ENCODE results near the gene FLNC.

Gene FLNC

DNA sequence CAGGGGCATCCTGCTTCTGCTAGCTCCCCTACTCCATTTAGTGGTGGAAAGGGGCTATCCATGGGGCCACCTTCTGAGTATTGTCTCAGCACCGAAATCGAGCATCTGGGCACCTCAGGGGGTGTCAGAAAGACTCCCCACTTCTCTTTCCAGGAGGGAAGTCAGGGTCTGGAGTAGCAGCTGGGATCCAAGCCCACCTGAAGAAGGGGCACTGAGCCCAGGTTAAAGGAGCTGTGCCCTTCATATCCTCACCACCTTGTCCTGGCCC lies 2.6 kb downstream of the FLNC start:
- DNase-seq (ENCODE audit: low spot score), result no peak

DNA sequence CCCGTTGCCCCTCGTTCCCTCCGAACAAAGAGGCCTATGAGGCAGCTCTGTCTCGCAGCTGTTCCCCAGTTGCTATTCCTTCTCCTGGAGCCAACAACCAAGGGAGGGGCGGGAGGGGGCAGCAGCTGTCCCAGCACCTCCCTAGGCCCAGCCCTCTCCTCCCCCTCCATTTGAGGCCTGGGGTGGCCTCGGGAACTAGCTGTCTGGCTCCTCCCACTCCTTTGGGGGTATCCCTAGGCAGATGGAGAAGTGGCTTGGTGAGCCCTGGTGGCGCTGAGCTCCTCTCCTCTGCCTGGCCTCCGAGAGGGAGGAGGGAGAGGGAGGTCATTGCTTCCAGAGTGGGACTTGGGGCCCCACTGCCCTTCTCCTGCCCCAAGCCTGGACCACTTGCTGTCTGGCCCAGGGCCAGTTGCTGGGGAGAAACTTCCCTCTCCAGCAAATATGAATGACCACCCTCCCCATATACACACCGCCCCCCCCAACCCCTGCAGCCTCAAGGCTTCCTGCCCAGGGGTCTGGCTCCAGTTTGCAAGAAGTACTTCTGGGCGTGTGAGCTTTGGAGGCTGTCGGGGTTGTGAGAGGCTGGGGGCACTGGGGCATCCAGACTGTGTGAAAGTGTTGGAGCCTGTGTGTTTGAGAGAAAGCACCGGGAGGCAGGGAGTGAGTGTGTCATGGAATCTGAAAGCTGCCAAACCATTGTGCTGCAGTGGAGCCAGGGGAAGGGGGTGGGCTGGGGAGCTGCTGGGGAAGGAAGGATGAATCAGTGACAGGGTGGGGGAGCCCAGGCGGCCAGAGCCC lies 3.1 kb downstream of the FLNC start:
- DNase-seq (ENCODE audit: low spot score), result peak; percentile 46

DNA sequence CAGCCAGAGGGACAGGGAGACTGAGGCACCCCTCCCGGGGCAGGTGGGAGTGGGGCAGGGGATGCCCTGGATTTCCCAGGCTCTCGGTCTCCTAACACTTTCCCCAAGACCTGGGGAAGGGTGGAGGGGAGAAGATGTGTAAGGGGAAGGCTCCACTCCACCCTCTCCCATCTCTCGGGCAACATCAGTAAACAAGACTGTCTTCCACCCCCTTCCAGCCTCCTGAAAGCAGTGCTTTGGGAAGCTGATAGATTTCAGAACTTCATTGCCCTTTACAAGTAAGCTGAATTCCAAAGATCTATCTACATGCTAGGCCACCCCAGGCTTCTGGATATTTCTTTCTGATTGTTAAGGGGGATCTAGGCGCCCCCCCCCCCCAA lies 3.7 kb downstream of the FLNC start:
- no peak for DNase-seq (ENCODE audit: low spot score)

DNA sequence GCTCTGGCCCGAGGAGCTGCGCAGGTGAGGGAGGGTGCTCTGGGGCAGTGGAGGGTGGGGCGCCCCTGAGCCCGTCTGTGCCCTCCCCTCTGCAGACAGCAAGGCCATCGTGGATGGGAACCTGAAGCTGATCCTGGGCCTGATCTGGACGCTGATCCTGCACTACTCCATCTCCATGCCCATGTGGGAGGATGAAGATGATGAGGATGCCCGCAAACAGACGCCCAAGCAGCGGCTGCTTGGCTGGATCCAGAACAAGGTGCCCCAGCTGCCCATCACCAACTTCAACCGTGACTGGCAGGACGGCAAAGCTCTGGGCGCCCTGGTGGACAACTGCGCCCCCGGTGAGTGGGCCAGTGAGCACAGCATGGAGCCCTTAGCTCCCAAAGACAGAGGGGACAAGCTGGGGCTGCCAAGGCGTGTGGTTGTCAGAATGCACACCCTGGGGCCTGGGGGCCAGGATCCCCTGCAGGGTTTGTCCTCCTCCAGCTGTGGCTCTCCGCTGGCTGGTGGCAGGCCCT lies 5.1 kb downstream of the FLNC start:
- DNase-seq (ENCODE audit: low spot score), result no peak

DNA sequence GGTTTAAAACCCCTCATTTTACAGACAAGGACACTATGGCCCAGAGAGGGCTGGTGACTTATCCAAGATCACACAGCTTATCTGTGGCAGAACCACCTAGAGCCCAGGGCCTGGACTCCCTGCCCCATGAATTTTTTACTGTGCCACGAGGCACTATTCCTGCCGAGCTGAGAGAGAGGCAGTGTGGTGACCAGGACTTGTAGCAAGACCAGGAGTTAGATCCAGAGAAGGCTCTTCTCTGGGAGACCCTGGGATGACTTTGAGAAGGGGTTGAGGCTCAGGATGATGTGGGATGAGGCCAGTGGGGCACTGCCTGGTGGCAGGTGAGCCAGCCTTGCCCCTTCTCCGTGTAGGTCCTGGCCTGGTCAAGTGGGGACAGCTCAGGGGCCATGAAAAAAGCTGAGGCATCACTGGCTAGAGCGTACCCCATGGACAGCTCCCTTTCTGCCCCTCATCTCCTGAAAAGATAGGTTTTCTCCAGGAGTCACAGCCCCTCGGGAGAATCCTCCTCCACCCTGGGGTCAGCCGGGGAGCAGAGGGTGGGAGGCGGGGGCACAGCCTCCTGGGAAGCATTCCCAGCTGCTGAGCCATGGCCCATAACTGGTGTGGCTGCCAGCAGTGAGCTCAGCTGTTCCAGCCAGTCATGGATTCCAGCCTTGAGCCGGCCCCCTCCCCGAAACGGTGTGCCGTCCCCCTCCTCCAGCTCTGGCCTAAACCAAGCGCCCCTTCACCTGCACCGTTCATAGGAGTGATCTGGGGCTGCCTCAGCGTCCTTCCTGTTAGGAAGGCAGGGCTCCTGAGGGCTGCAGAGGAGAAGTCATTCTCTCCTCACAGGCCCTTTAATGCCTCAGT lies 5.8 kb downstream of the FLNC start:
- DNase-seq (ENCODE audit: low spot score), result no peak

DNA sequence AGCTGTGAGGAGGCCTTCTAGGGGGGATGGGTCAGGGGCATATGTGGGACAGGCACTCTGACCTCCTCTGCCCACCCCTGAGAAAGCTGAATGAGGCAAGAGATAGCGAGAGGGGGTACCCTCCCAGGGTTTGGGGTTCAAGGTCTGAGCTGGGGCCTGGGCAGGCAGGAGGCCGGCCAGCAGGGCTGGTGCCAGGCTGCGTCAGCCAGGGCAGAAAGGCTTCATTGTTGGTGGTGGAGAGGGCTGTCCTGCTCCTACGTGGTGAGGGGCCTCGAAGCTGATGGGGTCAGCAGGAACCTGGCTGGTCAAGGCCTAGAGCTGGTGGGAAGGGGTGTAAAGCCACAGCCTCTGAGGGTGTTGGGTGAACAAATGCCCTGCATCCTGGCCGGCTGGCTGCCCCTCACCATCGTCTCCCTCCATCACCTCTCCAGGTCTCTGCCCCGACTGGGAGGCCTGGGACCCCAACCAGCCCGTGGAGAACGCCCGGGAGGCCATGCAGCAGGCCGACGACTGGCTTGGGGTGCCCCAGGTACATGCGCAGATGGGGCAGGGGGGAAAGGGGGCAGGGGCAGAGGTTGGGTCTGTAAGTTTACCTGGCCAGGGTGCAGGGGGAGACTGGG lies 6.6 kb downstream of the FLNC start:
- no peak for DNase-seq (ENCODE audit: low spot score)

DNA sequence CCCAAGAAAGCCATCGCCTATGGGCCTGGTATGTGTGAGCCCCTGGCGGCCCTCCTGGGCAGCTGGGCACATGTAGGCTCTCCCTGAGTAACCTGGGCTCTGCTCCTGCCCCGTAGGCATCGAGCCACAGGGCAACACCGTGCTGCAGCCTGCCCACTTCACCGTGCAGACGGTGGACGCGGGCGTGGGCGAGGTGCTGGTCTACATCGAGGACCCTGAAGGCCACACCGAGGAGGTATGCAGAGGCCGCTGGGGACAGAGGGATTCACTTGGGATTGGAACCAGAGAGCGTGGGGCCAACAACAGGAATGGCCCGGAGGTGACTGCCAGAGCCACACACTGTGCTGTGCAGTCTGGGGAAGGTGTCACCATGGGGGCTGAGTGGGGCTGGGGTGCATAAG lies 7.3 kb downstream of the FLNC start:
- no peak for DNase-seq (ENCODE audit: low spot score)

DNA sequence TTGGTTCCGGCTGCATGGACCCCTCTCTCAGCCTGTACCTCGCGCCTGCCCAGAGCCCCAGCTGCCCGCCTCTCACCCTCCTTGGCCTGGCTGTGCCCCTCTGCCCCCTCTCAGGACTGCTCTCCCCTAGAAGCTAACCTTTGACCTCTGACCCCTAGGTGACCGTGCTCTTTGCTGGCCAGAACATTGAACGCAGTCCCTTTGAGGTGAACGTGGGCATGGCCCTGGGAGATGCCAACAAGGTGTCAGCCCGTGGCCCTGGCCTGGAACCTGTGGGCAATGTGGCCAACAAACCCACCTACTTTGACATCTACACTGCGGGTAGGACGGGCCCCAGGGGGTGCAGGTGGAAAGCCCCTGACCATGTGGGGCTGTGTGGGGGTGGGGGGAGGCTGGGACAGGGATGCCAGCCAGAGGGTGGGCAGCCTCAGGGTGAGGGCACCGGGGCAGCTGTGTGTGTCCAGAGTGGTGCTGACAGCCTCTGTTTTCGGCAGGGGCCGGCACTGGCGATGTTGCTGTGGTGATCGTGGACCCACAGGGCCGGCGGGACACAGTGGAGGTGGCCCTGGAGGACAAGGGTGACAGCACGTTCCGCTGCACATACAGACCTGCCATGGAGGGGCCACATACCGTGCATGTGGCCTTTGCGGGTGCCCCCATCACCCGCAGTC lies 8.0 kb downstream of the FLNC start:
- no peak for DNase-seq (ENCODE audit: low spot score)

DNA sequence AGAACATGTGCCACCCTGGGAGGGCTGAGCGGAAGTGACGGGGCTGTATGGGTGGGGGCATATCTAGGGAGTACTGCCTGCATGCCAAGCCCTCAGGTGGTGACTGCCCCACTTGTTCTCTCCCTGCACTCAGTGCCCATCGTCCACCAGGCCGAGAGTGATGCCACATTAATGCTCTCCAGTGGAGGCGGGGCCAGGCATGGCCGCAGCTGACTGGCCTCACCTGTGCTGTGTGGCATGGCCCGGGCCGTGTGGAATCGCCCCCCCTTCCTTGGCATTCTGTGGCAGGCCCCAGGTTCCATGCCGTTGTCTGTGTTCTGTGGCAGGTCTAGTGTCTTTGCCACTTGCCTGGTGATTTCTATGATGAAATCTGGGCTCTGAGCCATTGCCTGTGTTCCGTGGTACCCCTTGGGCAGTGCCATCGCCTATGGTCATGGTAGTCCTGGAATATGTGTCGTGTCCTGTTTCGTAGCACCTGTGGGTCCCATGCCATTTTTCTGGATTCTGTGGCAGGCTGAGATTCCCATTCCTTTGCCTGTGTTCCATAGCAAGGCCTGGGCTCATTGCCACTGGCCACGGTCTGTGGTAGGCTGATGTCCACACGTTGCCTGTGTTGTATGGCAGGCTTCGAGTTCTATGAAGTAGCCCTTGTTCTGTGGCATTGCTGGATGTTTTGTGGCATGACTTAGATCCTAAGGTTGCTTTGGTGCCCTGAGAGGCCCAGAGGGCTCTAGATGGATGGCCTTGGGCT lies 8.9 kb downstream of the FLNC start:
- DNase-seq (ENCODE audit: low spot score), result no peak

DNA sequence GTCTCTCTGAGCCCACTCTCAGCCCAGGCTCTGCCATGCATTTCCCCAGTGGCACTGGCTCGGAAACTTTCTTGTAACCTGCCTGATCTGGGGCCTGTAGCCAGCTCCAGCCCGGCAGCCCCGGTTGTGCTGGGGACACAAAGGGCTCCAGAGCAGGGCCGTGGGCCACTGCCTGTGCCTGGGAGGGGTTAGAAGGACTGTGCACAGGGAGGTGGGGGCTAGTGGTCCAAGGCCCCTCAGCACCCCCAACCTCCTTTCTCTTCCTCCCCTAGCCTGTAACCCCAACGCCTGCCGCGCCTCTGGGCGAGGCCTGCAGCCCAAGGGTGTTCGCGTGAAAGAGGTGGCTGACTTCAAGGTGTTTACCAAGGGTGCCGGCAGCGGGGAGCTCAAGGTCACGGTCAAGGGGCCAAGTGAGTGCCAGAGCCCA lies 9.6 kb downstream of the FLNC start:
- no peak for DNase-seq (ENCODE audit: low spot score)

DNA sequence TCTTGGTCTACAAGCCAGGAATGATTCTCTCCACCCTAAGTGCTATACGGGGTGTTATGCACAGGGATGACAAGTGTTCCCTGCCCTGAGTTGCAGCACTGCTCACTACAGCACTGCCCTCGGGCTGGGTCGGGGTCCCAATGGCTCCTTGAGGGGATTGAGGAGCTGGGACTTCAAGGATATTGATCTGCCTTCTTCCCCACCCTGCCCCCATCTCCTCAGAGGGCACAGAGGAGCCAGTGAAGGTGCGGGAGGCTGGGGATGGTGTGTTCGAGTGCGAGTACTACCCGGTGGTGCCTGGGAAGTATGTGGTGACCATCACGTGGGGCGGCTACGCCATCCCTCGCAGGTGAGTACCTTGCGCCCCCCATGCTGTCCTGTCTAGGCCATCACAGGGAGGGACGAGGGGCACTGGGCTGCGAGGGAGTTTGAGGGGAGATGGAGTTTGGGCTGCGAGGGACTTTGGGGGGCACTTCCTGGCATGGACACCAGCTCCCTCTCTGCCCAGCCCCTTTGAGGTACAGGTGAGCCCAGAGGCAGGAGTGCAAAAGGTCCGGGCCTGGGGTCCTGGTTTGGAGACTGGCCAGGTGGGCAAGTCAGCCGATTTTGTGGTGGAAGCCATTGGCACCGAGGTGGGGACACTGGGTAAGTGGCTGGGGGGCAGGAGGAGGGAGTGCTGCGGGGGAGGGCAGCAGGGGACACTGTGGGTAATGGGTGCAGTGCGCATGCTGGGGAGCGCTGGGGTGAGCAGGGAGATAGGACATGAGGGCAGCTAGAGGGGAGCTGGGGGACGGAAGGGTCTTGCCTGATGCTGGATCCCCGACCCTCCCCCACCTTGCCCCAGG lies 10.3 kb downstream of the FLNC start:
- DNase-seq (ENCODE audit: low spot score), result no peak

DNA sequence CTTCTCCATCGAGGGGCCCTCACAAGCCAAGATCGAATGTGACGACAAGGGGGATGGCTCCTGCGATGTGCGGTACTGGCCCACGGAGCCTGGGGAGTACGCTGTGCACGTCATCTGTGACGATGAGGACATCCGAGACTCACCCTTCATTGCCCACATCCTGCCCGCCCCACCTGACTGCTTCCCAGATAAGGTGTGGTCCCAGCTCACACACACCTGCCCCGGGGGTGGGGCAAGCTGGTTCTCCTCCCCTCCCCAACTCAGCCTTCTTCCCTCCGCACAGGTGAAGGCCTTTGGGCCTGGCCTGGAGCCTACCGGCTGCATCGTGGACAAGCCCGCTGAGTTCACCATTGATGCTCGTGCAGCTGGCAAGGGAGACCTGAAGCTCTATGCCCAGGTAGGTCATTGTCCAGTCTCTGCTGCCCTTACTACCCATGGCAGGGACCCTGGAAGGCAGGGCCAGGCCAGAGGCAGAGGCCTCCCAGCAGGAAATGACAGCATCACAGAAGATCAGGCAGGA lies 11.0 kb downstream of the FLNC start:
- no peak for DNase-seq (ENCODE audit: low spot score)

DNA sequence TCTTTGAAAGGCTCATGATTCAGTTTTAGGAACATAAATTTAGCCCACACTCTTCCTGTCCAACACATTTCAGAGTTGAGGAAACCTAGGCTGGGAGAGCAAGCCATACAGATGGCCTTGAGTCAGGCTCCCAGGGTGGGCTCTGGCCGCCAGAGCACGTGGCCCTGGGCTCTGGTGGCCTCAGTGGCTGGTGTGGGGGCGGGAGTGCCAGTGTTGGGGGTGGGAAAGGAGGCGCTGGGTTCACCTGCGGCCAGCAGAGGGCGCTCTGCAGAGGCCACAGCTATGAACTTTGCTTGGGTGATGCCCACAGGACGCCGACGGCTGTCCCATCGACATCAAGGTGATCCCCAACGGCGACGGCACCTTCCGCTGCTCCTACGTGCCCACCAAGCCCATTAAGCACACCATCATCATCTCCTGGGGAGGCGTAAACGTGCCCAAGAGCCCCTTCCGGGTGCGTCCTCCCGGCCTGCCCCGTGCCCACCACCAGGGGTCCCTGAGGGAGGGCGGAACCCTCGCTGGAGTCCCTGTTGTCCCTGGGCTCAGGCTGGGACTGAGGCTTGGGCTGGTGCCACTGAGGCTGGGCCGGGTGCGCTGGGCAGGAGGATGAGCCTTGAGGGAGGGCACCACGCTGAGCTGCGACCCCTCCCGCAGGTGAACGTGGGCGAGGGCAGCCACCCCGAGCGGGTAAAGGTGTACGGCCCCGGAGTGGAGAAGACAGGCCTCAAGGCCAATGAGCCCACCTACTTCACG lies 11.9 kb downstream of the FLNC start:
- DNase-seq (ENCODE audit: low spot score), result peak; percentile 96

DNA sequence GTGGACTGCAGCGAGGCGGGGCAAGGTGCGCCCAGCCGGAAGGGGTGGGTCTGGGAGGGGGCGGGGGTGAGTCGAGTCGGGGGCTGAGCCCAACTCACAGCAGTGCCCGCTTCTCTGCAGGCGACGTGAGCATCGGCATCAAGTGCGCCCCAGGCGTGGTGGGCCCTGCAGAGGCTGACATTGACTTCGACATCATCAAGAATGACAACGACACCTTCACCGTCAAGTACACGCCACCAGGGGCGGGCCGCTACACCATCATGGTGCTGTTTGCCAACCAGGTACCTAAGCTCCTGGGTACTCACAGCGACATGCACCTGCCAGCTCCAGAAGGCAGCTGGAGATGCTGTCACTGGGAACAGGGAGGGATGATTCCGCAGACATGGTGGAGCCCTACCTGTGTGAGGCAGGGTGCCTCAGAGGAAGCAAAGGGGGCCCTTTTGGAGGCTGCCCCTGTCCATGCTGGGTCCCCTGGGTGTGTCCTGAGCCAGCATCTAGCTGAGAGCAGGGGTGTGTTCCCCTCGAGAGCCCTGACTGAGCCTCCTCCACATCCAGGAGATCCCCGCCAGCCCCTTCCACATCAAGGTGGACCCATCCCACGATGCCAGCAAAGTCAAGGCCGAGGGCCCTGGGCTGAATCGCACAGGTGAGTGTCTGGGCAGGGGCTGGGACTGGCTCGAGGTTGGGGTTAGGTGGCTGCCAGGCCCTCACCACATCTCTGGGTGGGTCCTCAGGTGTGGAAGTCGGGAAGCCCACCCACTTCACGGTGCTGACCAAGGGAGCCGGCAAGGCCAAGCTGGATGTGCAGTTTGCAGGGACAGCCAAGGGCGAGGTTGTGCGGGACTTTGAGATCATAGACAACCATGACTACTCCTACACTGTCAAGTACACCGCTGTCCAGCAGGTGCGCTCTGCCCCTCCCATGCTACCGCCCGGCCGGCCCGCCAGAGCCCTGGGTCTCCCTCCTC lies 12.8 kb downstream of the FLNC start:
- DNase-seq (ENCODE audit: low spot score), result no peak

DNA sequence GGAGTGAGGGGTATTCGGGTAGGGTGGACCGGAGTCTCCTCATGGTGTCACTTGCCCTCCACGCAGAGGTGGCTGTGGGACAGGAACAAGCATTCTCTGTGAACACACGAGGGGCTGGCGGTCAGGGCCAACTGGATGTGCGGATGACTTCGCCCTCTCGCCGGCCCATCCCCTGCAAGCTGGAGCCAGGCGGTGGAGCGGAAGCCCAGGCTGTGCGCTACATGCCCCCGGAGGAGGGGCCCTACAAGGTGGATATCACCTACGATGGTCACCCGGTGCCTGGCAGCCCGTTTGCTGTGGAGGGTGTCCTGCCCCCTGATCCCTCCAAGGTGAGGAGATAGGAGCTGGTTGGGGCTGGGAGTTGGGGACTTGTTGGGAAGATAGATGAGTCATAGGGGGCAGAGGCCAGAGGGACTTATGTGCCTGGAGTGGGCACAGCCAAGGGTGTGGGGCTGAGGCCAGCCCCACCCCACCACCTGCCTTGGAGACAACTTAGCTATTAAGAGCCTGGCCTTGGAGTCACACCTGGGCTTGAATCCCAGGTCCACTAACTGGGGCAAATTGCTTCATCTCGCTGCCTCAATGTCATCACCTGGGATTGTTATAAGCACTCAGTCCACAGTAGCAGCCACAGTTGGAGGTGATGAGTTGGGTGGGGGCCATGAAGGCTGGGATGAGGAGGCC lies 13.9 kb downstream of the FLNC start:
- DNase-seq (ENCODE audit: low spot score), result no peak

DNA sequence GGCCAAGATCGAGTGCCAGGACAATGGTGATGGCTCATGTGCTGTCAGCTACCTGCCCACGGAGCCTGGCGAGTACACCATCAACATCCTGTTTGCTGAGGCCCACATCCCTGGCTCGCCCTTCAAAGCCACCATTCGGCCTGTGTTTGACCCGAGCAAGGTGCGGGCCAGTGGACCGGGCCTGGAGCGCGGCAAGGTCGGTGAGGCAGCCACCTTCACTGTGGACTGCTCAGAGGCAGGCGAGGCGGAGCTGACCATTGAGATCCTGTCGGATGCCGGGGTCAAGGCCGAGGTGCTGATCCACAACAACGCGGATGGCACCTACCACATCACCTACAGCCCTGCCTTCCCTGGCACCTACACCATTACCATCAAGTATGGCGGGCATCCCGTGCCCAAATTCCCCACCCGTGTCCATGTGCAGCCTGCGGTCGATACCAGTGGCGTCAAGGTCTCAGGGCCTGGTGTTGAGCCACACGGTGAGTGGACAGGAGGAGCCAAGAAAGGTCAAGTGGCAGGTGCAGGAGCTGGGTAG lies 14.6 kb downstream of the FLNC start:
- DNase-seq (ENCODE audit: low spot score), result no peak

DNA sequence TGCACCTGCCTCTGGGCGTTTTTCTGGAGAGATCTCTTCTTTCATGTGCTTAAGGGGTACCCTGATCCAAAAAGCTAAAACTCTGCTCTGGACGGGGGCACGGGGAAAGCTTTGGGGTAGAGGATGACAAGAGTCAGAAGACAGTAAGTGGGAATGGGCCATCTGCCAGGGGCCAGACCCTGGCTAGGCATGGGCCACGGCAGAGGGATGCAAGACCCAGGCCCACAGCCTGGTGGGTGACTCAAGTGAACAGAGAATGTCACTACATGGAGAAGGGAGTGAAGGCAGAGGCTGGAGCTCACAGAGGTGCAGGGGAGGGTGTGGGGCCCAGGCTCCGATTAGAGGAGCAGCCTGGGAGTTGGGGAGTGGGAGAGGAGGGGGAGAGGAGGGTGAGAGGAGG lies 15.3 kb downstream of the FLNC start:
- no peak for DNase-seq (ENCODE audit: low spot score)

DNA sequence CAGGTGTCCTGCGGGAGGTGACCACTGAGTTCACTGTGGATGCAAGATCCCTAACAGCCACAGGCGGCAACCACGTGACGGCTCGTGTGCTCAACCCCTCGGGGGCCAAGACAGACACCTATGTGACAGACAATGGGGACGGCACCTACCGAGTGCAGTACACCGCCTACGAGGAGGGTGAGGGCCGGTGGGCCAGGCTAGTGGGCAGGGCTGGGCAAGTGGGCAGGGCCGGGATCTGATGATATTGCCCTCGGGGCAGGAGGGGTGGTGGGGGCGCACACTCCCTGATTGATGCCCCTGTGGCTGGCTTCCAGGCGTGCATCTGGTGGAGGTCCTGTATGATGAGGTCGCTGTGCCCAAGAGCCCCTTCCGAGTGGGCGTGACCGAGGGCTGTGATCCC lies 15.8 kb downstream of the FLNC start:
- no peak for DNase-seq (ENCODE audit: low spot score)
